Measurements from ENCODE around the gene PSPN.

PSPN gene

DNA sequence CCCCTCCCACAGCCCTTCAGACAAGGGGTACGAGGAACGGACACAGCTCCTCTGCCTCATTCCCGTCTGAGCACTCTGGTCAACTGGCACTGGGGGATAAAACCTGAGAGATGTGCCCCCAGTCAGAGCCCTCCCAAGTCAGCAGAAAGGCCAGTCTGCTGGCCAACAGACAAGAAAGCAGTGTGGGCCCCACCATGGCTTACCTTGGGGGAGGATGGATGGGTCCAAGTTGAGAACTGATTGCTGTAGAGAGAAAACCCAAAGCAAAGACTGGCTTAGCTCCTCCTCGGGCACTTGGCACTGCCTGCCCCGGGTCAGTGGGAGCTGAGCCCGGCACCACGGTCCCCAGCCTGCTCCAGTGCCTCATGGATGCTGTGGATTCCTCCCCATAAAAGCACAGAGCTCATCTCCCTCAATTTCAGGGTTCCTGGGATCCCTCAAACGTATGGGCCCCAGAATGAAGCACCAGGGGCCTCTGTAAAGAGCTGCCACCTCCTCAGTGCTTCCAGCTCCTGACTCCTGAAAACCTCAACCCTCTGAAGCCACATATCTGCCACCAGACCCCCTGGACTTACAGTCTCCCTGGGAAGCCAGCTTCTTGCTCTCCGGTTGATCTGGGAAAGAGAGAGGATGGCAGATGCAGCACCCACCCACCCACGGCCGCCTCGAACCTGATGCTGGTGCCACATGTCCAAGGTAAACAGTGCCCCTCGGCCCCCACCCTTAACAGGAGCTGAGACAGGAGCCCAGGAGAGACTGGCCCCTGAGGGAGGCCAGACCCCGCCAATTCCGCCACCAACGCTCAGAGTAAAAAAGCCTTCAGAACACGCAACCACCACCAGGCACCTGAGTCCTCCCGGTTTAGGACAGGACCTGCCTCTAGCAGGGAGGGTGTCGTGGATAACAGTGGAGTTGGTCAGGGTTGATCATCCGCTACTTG, 45.6 kb upstream of the PSPN start:
- intact Hi-C loops (cut with DNase I; ENCODE audit: low total_unique reads), result no loop called here
- H3K36me3 ChIP-seq, result peaks cover 35 to 58% (median 57%) of the 10 kb centered on the region in 3 donors

DNA sequence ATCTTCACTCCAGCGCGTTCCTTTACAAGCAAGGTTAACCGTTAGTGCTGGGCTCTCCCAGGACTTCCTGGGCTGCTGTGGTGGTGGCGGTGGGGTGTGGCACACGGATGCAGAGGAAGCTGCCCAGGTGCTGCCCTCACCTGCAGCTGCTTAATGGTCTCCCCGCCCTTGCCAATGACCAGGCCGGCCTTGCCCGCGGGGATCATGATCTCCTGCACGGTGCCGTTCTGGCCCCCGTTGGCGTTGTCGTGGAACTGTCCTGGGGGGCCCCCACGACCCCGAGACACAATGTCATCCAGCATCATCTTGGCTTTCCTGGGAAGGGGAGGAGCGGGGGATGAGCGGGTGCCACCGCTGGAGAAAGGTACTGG, 42.8 kb upstream of the PSPN start:
- Histone ChIP-seq H3K4me3 (no peak overlapping the region), H3K9me3 (no peaks in the 10 kb centered on the region), H3K27me3 (no peaks in the 10 kb centered on the region), H3K36me3 (peaks cover 60 to 86% (median 83%) of the 10 kb centered on the region in 3 donors), H3K27ac (no peak overlapping the region), H3K4me1 (peaks cover 0 to 27% (median 21%) of the 10 kb centered on the region in 4 donors)
- TF ChIP-seq, protein P1, sequence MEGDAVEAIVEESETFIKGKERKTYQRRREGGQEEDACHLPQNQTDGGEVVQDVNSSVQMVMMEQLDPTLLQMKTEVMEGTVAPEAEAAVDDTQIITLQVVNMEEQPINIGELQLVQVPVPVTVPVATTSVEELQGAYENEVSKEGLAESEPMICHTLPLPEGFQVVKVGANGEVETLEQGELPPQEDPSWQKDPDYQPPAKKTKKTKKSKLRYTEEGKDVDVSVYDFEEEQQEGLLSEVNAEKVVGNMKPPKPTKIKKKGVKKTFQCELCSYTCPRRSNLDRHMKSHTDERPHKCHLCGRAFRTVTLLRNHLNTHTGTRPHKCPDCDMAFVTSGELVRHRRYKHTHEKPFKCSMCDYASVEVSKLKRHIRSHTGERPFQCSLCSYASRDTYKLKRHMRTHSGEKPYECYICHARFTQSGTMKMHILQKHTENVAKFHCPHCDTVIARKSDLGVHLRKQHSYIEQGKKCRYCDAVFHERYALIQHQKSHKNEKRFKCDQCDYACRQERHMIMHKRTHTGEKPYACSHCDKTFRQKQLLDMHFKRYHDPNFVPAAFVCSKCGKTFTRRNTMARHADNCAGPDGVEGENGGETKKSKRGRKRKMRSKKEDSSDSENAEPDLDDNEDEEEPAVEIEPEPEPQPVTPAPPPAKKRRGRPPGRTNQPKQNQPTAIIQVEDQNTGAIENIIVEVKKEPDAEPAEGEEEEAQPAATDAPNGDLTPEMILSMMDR (IDR thresholded peaks at IDR 0.05), result no peak
- DNase-seq, result no peak
- intact Hi-C loops (cut with DNase I; ENCODE audit: low total_unique reads), result no loop called here

More for the DNA sequence above, 45.6 kb upstream of the PSPN start:
- Histone ChIP-seq H3K27me3 (no peaks in the 10 kb centered on the region), H3K4me3 (no peak overlapping the region), H3K27ac (no peak overlapping the region), H3K4me1 (peaks cover 0 to 35% (median 27%) of the 10 kb centered on the region in 4 donors), H3K9me3 (no peaks in the 10 kb centered on the region)
- DNase-seq, result no peak
- TF ChIP-seq, protein P1 (IDR thresholded peaks at IDR 0.05), result no peak

DNA sequence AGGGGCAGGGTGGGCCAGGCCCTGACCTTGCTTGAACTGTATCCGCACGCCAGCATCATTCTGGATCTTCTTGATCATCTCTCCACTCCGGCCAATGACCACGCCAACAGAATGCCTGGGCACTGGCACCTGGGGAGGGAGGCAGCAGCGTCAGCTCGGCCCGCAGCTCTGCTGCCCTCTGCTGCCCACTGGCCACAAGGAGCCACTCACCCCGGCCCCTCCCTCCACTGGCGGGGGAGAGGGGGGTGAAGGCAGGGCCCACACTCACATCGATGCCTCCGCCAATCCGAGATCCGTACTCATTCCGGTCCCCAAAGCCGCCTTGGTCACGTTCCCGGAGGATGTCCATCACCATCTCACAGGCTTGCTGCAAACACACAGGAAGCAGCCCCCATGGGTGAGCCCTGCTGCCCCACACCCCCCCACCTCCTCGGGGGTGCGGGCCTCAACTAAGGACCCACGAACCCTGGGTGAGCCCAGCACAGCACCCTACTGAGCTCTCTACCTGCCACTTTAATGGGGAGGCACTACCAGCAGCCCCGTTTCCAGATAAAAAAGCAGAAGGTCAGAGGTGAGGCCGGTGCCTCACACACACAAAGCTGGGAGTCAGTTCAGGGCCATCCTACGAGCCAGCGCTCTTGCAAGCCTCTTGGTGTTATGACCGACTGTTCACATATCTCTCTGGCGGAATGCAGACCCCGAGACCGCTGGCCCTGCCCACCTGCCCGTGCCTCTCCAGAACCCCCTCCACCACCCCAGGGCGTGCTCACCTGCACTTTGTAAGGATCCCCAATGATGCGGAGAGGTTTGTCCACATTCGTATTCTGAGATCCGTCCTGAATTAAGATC, 42.2 kb upstream of the PSPN start:
- H3K9me3 ChIP-seq, result no peaks in the 10 kb centered on the region
- intact Hi-C loops (cut with DNase I; ENCODE audit: low total_unique reads), result no loop called here
- H3K4me3 ChIP-seq, result no peak overlapping the region
- no peak overlapping the region for H3K27ac ChIP-seq
- peaks cover 60 to 90% (median 83%) of the 10 kb centered on the region in 3 donors for H3K36me3 ChIP-seq
- H3K4me1 ChIP-seq, result peaks cover 0 to 20% (median 15%) of the 10 kb centered on the region in 4 donors
- H3K27me3 ChIP-seq, result no peaks in the 10 kb centered on the region
- TF ChIP-seq, protein P1 (IDR thresholded peaks at IDR 0.05), result no peak
- no peak for DNase-seq

DNA sequence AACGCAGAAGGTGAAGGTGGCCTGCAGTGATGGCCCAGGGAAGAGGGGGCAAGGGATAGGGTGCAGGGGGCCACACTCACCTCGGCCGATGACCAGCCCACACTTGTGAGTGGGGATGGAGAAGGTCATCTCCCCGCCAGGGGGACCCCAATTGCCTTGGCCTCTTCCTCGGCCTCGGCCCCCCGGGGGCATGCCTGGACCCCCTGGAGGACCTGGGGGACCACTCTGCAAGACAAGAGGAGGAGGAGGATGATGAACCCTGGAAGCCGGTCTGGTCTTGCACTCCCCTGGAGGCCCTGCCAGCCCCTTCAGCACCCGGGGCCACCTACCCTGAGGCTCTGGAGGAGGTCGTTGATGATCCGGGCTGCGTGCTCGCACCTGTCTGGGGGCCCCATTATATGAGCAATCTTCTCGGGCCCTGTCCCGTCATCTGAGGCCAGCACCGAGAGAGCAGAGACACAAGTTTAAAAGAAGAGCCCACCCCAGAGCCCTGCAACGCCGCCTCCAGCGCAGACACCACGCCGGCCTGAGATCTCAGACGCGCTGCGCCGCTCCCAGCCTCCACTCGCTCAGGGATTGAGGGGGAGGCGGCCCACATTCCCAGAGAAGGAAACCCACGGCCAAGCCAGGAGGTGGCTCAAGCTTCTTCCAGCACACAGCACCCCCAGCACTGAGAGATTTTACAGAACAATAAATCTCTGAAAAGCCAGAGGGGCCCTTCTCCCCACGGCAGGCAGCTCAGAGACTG, 41.1 kb upstream of the PSPN start:
- Histone ChIP-seq H3K36me3 (peaks cover 60 to 86% (median 81%) of the 10 kb centered on the region in 3 donors), H3K27me3 (no peaks in the 10 kb centered on the region), H3K4me3 (no peak overlapping the region), H3K4me1 (peaks cover 0 to 9% (median 5%) of the 10 kb centered on the region in 4 donors), H3K9me3 (no peaks in the 10 kb centered on the region), H3K27ac (no peak overlapping the region)
- intact Hi-C loops (cut with DNase I; ENCODE audit: low total_unique reads), result no loop called here
- no peak for DNase-seq
- TF ChIP-seq, protein P1 (IDR thresholded peaks at IDR 0.05), result no peak

DNA sequence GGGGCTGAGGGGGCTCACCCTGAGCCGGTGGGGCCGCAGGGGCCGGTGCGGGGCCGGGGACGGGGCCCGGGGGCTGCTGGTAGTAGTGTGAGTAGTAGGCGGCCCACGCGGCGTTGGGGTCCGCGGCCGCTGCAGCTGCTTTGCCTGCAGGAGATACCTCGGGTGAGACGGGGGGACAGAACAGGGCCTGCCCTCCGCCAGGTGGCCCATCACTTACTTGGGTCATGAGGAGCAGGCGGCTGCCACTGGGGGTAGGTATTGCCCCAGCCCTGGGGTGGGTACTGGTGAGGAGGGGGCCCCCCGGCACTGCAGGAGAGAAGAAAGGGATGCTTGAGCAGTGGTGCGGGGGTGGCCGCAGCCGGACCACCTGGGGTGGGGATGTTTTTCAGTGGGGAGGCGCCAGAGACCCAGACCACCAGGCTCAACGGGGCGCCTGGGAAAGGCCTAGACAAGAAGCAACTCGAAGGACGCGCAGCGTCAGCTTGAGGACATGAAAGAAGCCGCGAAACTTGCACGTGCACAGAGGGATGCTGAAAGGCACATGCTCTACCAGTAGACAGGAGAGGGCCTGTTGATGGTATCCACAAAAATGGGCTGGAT, 40.0 kb upstream of the PSPN start:
- H3K9me3 ChIP-seq, result no peaks in the 10 kb centered on the region
- TF ChIP-seq, protein P1 (IDR thresholded peaks at IDR 0.05), result no peak
- no peak overlapping the region for H3K27ac ChIP-seq
- H3K36me3 ChIP-seq, result peaks cover 60 to 74% (median 69%) of the 10 kb centered on the region in 3 donors
- H3K27me3 ChIP-seq, result no peaks in the 10 kb centered on the region
- no peak overlapping the region for H3K4me3 ChIP-seq
- intact Hi-C loops (cut with DNase I; ENCODE audit: low total_unique reads), result no loop called here
- no peaks in the 10 kb centered on the region for H3K4me1 ChIP-seq
- DNase-seq, result no peak

Measured in tibial artery (tissue), 4 donors.